Iris pigment epithelial cell (primary cell): ENCODE measurements around the gene ACADSB.
A peak's percentile ranks its signal among the peaks of the same experiment; 100 is the strongest.

Experiments
- DNase-seq: peaks from one replicate; pipeline ENCODE4 v3.0.0-alpha.2; 2011; ENCODE audit warnings: low read depth

ACADSB gene

GRCh38 chr10:123008355-123009104 is at the start of gene ACADSB, which contains the start of gene IKZF5:
Gene ACADSB, plus strand, starts transcription at chr10:123009006. Its CDS starts 24 bp downstream, at chr10:123009030.
Gene IKZF5, minus strand, starts transcription at chr10:123008795. Its CDS starts 10,170 bp downstream, at chr10:122998625.
- DNase-seq, result peak; percentile 99

- no peak for DNase-seq
Observed at GRCh38 chr10:122962405-122962804, 46.4 kb upstream of the ACADSB start.

- DNase-seq, result no peak
Observed at GRCh38 chr10:122966879-122967278, 41.9 kb upstream of the ACADSB start.

- DNase-seq, result no peak
Observed at GRCh38 chr10:122968698-122969097, 40.1 kb upstream of the ACADSB start.

GRCh38 chr10:122974023-122974422 is 34.8 kb upstream of the ACADSB start:
- DNase-seq, result peak; percentile 5

- DNase-seq, result no peak
Observed at GRCh38 chr10:122974543-122975064, 34.2 kb upstream of the ACADSB start.

GRCh38 chr10:122980209-122981065 is 28.4 kb upstream of the ACADSB start, which contains the start of gene PSTK:
Gene PSTK, plus strand, starts transcription at chr10:122980401. Its CDS starts 79 bp downstream, at chr10:122980480.
- DNase-seq, result peak; percentile 91

GRCh38 chr10:122981066-122981464 is 27.7 kb upstream of the ACADSB start:
- peak; percentile 55 for DNase-seq

- no peak for DNase-seq
Observed at GRCh38 chr10:122983898-122984297, 24.9 kb upstream of the ACADSB start.

- no peak for DNase-seq
Observed at GRCh38 chr10:122984708-122985107, 24.1 kb upstream of the ACADSB start.

GRCh38 chr10:122986335-122986734 is 22.5 kb upstream of the ACADSB start:
- no peak for DNase-seq

- no peak for DNase-seq
Observed at GRCh38 chr10:122988501-122988900, 20.3 kb upstream of the ACADSB start.

- DNase-seq, result peak; percentile 42
Observed at GRCh38 chr10:122990278-122990677, 18.5 kb upstream of the ACADSB start.

GRCh38 chr10:122992031-122992585 is 16.7 kb upstream of the ACADSB start:
- no peak for DNase-seq

GRCh38 chr10:122993797-122994336 is 14.9 kb upstream of the ACADSB start:
- DNase-seq, result no peak

- no peak for DNase-seq
Observed at GRCh38 chr10:122995936-122996335, 12.9 kb upstream of the ACADSB start.

GRCh38 chr10:122997864-122998263 is 10.9 kb upstream of the ACADSB start:
- DNase-seq, result no peak

GRCh38 chr10:122998360-122998917 is 10.4 kb upstream of the ACADSB start:
- no peak for DNase-seq

GRCh38 chr10:122998934-122999333 is 9.9 kb upstream of the ACADSB start:
- DNase-seq, result no peak

GRCh38 chr10:122999347-122999746 is 9.5 kb upstream of the ACADSB start:
- DNase-seq, result no peak

GRCh38 chr10:123000155-123000554 is 8.7 kb upstream of the ACADSB start:
- DNase-seq, result no peak

GRCh38 chr10:123001370-123001769 is 7.4 kb upstream of the ACADSB start:
- DNase-seq, result no peak
